Measurements from ENCODE around the gene PRKD2. TPM values are rescaled to one million over a fixed set of nuclear protein-coding genes. Genes with fewer than 3 reads are reported as not detected.
A peak's percentile ranks its signal among the peaks of the same experiment; 100 is the strongest.

The PRKD2 gene
- total RNA-seq, 1 donor from 2014 or later, result 191 TPM

DNA sequence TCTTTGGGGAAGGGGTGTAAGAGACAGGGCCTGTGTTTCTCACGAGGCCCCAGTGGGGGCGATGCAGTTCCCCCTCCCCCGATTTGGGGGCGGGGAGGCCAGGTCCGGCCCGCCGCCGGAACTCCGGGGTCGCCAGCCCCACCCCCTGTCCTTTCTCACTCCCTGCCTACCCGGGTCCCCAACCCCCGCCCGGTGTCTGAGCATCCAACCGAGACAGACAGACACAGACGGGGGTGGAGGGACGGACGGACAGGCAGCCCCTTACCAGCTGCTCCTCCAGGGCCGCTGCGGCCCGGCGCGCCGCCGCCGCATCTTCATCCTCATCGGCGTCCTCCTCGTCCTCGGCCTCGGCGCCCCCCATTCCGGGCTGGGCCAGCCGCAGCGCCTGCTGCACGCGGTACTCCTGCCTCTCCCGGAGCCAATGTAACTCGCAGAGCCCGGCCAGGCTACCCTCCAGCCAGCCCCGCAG, 56.3 kb downstream of the PRKD2 start:
- CTCF ChIA-PET, result interaction anchor here (1.0 to 4.5 kb wide), 5 partner anchors 40 to 141 kb away, joined by 3 to 234 read pairs (median 33); partner anchors contain the start of gene CALM3
- peak overlapping the region; percentile 83 for H3K4me3 Mint-ChIP-seq
- intact Hi-C loops (cut with micrococcal nuclease), result loop anchor here (1.0 to 5.0 kb wide), 5 partner anchors 26 to 666 kb away; partner anchors contain the start of gene CCDC61
- peaks cover 17% of the 10 kb centered on the region for H3K27me3 Mint-ChIP-seq
- POLR2A ChIA-PET, result interaction anchor here (0.6 to 3.3 kb wide), 15 partner anchors 20 to 453 kb away, joined by 3 to 75 read pairs (median 5); partner anchors contain the start of genes CALM3, SLC1A5 and ZC3H4
- H3K9me3 Mint-ChIP-seq, result no peaks in the 10 kb centered on the region
- no peak overlapping the region for H3K27ac Mint-ChIP-seq
- ATAC-seq (ENCODE audit: low read depth) (no peak), DNase-seq (peak; percentile 24)
- TF ChIP-seq CTCF (IDR thresholded peaks at IDR 0.05), result no peak
- H3K4me1 Mint-ChIP-seq, result peaks cover 23% of the 10 kb centered on the region
- no peaks in the 10 kb centered on the region for H3K36me3 Mint-ChIP-seq (ENCODE audit: low read depth)

GRCh38 chr19:46660008-46660517, 56.9 kb downstream of the PRKD2 start:
- DNase-seq (no peak), ATAC-seq (ENCODE audit: low read depth) (no peak)
- CTCF ChIA-PET, result interaction anchor here (1.1 to 4.5 kb wide), 2 partner anchors 46 to 130 kb away, joined by 4 to 234 read pairs; no protein-coding TSS in a partner anchor
- H3K4me1 Mint-ChIP-seq, result peaks cover 23% of the 10 kb centered on the region
- H3K36me3 Mint-ChIP-seq (ENCODE audit: low read depth), result no peaks in the 10 kb centered on the region
- peaks cover 20% of the 10 kb centered on the region for H3K27me3 Mint-ChIP-seq
- H3K9me3 Mint-ChIP-seq, result no peaks in the 10 kb centered on the region
- no peak for TF ChIP-seq CTCF (IDR thresholded peaks at IDR 0.05)
- POLR2A ChIA-PET, result interaction anchor here (1.0 to 3.3 kb wide), 3 partner anchors 41 to 59 kb away, joined by 3 to 75 read pairs (median 67); partner anchors contain the start of gene CALM3
- no peak overlapping the region for H3K27ac Mint-ChIP-seq
- intact Hi-C loops (cut with micrococcal nuclease), result loop anchor here (2.0 to 5.0 kb wide), 2 partner anchors 258 to 665 kb away; partner anchors contain the start of gene CCDC61
- peak overlapping the region; percentile 42 for H3K4me3 Mint-ChIP-seq

DNA sequence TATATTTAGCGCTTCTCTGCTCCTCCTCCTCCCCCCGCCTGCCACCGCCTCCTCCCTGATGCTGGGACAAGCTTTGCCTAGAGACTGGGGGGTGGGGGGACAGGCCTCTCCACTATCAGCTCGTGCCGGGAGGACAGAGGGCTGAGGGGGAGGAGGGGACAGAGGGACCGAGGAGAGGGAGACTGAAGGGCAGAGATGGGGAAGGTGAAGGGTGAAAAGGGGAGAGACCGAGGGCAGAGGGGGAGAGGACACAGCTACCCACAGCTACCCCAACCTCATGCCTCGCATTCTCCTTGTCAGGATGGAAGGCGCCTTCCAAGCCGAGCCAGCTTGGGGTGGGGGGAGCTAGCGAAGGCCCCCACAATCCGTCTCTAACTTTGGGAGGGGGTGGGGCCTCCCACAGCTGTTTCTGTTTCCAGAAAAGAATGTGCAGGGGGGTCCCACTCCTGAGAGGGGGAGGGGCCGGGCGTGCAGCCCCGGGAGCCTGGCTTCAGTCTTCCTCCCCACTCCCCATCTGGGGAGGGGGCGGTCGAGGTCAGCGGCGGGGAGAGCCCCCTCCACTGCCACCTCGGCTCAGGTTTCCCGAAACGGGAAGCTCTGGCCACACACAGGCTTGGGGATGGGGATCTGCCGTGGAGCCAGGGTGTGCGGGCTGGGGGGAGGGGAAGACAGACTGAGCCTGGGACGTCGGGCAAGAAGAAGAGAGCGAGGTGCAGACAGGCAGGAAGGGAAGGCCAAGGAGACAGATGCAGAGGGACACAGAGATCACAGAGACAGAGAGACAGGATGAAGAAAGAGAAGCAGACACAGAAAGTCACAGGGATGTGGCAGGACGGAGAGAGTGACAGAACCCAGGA, 57.5 kb downstream of the PRKD2 start:
- ATAC-seq (ENCODE audit: low read depth), result no peak
- Mint-ChIP-seq H3K4me1 (peaks cover 23% of the 10 kb centered on the region), H3K27me3 (peaks cover 24% of the 10 kb centered on the region), H3K9me3 (no peaks in the 10 kb centered on the region), H3K4me3 (peak overlapping the region; percentile 42), H3K36me3 (ENCODE audit: low read depth) (no peaks in the 10 kb centered on the region), H3K27ac (no peak overlapping the region)
- POLR2A ChIA-PET, result interaction anchor here (0.6 to 3.3 kb wide), 4 partner anchors 41 to 59 kb away, joined by 3 to 75 read pairs (median 4); partner anchors contain the start of gene CALM3
- intact Hi-C loops (cut with micrococcal nuclease), result loop anchor here (2.0 to 5.0 kb wide), 2 partner anchors 257 to 665 kb away; partner anchors contain the start of gene CCDC61
- DNase-seq, result no peak
- CTCF ChIA-PET, result interaction anchor here (1.1 kb wide), 2 partner anchors 20 to 129 kb away, joined by 3 to 4 read pairs; no protein-coding TSS in a partner anchor
- no peak for TF ChIP-seq CTCF (IDR thresholded peaks at IDR 0.05)

- ATAC-seq (ENCODE audit: low read depth), result no peak
- Mint-ChIP-seq H3K9me3 (no peaks in the 10 kb centered on the region), H3K4me1 (peaks cover 15% of the 10 kb centered on the region), H3K4me3 (no peak overlapping the region), H3K27ac (no peak overlapping the region), H3K27me3 (peaks cover 35% of the 10 kb centered on the region), H3K36me3 (ENCODE audit: low read depth) (no peaks in the 10 kb centered on the region)
- no peak for TF ChIP-seq CTCF (IDR thresholded peaks at IDR 0.05)
- CTCF ChIA-PET, result interaction anchor here (1.0 kb wide), 1 partner anchor 38 kb away, joined by 3 read pairs; no protein-coding TSS in a partner anchor
- intact Hi-C loops (cut with micrococcal nuclease), result no loop called here
- POLR2A ChIA-PET, result interaction anchor here (0.6 to 0.7 kb wide), 2 partner anchors 23 to 59 kb away, joined by 5 to 6 read pairs; no protein-coding TSS in a partner anchor
- DNase-seq, result no peak
Measured at GRCh38 chr19:46656541-46656940, 60.4 kb downstream of the PRKD2 start.

All from activated B cell treated with CpG ODN at 0.5 μM for 24 hours (primary cell).